DND-41 (cell line): ENCODE measurements around the gene CLSTN2.

Experiments used
- EZH2 ChIP-seq: IDR thresholded peaks from 3 replicates; pipeline ENCODE4 v1.6.1; 2012; ENCODE audit warnings: borderline replicate concordance, low read depth, mild to moderate bottlenecking, moderate library complexity, low read length, inconsistent platforms; ENCODE audit not compliant: severe bottlenecking
- TF ChIP-seq, protein P1 (sequence below): IDR thresholded peaks from 2 replicates; pipeline ENCODE4 v1.5.1; 2012; ENCODE audit warnings: borderline replicate concordance, low read length, moderate library complexity, mild to moderate bottlenecking; ENCODE audit not compliant: poor library complexity, severe bottlenecking; ENCODE audit errors: extremely low read depth

DNA sequence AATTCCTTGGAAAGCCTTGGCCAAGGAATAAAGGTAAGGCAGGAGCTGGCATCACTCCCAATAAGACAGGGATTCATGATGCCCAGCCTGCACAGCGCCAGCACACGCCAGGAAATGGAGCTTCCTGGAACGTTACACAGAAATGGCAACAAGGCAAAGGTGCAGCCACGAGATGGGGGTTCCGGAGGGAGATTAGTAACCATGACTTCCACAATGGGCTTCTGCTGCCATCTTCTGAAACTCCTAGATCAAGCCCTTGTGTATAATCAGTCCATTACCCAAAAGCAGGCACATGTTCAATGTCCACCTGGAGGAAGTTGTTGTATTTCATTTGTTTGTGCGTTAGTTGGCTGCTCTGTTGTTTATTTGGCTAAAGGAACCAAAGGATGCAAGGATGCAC lies 611.7 kb downstream of the CLSTN2 start:
- TF ChIP-seq, protein P1, sequence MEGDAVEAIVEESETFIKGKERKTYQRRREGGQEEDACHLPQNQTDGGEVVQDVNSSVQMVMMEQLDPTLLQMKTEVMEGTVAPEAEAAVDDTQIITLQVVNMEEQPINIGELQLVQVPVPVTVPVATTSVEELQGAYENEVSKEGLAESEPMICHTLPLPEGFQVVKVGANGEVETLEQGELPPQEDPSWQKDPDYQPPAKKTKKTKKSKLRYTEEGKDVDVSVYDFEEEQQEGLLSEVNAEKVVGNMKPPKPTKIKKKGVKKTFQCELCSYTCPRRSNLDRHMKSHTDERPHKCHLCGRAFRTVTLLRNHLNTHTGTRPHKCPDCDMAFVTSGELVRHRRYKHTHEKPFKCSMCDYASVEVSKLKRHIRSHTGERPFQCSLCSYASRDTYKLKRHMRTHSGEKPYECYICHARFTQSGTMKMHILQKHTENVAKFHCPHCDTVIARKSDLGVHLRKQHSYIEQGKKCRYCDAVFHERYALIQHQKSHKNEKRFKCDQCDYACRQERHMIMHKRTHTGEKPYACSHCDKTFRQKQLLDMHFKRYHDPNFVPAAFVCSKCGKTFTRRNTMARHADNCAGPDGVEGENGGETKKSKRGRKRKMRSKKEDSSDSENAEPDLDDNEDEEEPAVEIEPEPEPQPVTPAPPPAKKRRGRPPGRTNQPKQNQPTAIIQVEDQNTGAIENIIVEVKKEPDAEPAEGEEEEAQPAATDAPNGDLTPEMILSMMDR: no peak
- no peak for TF ChIP-seq EZH2
